Activated naive CD8-positive, alpha-beta T cell (primary cell): ENCODE measurements around the gene PHLPP2.

Experiments
- H3K27ac Mint-ChIP-seq: one replicate; pipeline ENCODE4 v1.8.0; 2021; ENCODE audit warnings: mixed read lengths
- H3K27me3 Mint-ChIP-seq: one replicate; pipeline ENCODE4 v1.8.0; 2021; ENCODE audit warnings: mixed read lengths
- H3K36me3 Mint-ChIP-seq: one replicate; pipeline ENCODE4 v1.8.0; 2021; ENCODE audit warnings: mixed read lengths
- H3K4me1 Mint-ChIP-seq: one replicate; pipeline ENCODE4 v1.8.0; 2021; ENCODE audit warnings: low read depth, mixed read lengths
- H3K4me3 Mint-ChIP-seq: one replicate; pipeline ENCODE4 v1.8.0; 2021; ENCODE audit warnings: mild to moderate bottlenecking, mixed read lengths
- H3K9me3 Mint-ChIP-seq: one replicate; pipeline ENCODE4 v1.8.0; 2021; ENCODE audit warnings: low read depth, mixed read lengths

Gene PHLPP2

GRCh38 chr16:71732587-71732986, 8.1 kb upstream of the PHLPP2 start:
- no peaks in the 10 kb centered on the region for H3K4me1 Mint-ChIP-seq
- H3K36me3 Mint-ChIP-seq = peaks cover 2% of the 10 kb centered on the region
- no peak overlapping the region for H3K27ac Mint-ChIP-seq
- no peak overlapping the region for H3K4me3 Mint-ChIP-seq
- H3K27me3 Mint-ChIP-seq = no peaks in the 10 kb centered on the region
- H3K9me3 Mint-ChIP-seq = no peaks in the 10 kb centered on the region

GRCh38 chr16:71727551-71728324, 3.2 kb upstream of the PHLPP2 start:
- Mint-ChIP-seq H3K27ac (no peak overlapping the region), H3K27me3 (no peaks in the 10 kb centered on the region), H3K4me3 (no peak overlapping the region)

DNA sequence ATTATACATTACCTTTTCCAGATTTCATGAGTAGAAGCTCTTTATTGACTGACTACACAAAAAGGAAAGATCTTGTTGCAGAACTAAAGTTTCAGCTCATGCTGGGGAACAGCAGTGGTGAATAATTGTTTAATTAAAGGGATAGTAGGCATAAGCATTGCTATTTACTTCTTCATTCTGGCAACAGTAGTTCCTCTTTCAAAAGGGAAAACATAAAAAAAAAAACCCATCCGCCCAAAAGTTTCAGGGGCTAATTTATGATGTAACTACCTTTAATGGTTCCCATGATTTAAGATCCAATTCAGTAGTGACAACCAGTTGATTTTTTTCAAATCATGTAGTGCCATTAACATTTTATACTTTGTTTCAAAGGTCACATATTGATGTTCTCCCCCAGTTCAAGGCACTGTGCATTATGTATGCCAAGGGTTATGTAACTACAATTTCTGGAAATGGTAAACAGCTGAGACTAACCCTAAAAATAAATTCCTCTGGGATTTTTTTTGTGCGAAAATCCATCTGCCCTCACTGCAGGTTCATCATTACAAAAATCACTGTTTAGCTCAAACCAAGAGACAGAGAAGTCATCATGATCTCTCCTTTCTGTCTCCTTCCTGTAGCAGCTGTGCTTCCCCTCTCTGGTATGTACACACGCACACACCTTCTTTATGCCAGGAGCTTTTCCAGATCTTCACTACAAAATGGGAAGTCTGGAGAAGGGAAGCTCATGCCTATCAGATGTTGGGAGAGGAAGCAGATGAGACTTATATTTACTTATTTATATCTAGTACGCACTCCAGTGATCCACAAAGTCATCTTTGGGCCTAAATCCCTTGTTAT, 2.2 kb upstream of the PHLPP2 start:
- no peaks in the 10 kb centered on the region for H3K36me3 Mint-ChIP-seq
- H3K27ac Mint-ChIP-seq = no peak overlapping the region
- peaks cover 17% of the 10 kb centered on the region for H3K4me1 Mint-ChIP-seq
- no peak overlapping the region for H3K4me3 Mint-ChIP-seq
- H3K27me3 Mint-ChIP-seq = no peaks in the 10 kb centered on the region
- no peaks in the 10 kb centered on the region for H3K9me3 Mint-ChIP-seq

More at GRCh38 chr16:71727551-71728324, 3.2 kb upstream of the PHLPP2 start:
- H3K9me3 Mint-ChIP-seq = no peaks in the 10 kb centered on the region
- peaks cover 9% of the 10 kb centered on the region for H3K4me1 Mint-ChIP-seq
- H3K36me3 Mint-ChIP-seq = no peaks in the 10 kb centered on the region

GRCh38 chr16:71723537-71724319, 773 bp downstream of the PHLPP2 start:
- Mint-ChIP-seq H3K36me3 (no peaks in the 10 kb centered on the region), H3K9me3 (no peaks in the 10 kb centered on the region), H3K27ac (peak overlapping the region; percentile 76), H3K27me3 (no peaks in the 10 kb centered on the region), H3K4me1 (peaks cover 17% of the 10 kb centered on the region), H3K4me3 (peak overlapping the region; percentile 90)

- Mint-ChIP-seq H3K27me3 (no peaks in the 10 kb centered on the region), H3K4me3 (peak overlapping the region; percentile 91), H3K27ac (peak overlapping the region; percentile 76), H3K4me1 (peaks cover 17% of the 10 kb centered on the region), H3K9me3 (no peaks in the 10 kb centered on the region), H3K36me3 (no peaks in the 10 kb centered on the region)
Observed at GRCh38 chr16:71722801-71723536, 1.5 kb downstream of the PHLPP2 start.

GRCh38 chr16:71721066-71721740, 3.3 kb downstream of the PHLPP2 start:
- Mint-ChIP-seq H3K36me3 (no peaks in the 10 kb centered on the region), H3K4me3 (no peak overlapping the region), H3K9me3 (no peaks in the 10 kb centered on the region), H3K4me1 (peaks cover 17% of the 10 kb centered on the region), H3K27ac (no peak overlapping the region), H3K27me3 (no peaks in the 10 kb centered on the region)

DNA sequence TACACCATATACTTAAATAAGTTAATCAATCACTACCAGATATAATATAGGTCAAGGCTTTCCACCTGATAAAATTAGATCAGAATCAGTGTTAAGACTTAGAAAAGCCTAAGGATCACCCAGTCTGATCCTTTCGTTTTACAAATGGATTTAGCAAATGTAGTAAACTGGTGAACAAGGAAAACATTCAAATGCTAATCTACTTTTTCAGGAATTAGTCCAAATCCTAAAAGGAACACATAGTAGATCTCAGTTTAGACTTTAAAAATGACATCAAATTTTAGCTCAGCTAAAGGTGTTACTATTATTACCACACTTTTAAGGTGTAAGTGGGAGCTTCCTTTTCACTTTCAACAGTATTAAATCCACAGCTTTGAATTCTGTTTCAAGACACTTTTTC, 12.0 kb downstream of the PHLPP2 start:
- Mint-ChIP-seq H3K27ac (no peak overlapping the region), H3K4me1 (peaks cover 7% of the 10 kb centered on the region), H3K9me3 (no peaks in the 10 kb centered on the region), H3K36me3 (peaks cover 6% of the 10 kb centered on the region), H3K4me3 (no peak overlapping the region), H3K27me3 (no peaks in the 10 kb centered on the region)

- Mint-ChIP-seq H3K36me3 (peaks cover 6% of the 10 kb centered on the region), H3K27ac (no peak overlapping the region), H3K27me3 (no peaks in the 10 kb centered on the region), H3K4me3 (no peak overlapping the region), H3K4me1 (peaks cover 7% of the 10 kb centered on the region), H3K9me3 (no peaks in the 10 kb centered on the region)
Observed at GRCh38 chr16:71711789-71712188, 12.7 kb downstream of the PHLPP2 start.

GRCh38 chr16:71709229-71709781, 15.2 kb downstream of the PHLPP2 start:
- Mint-ChIP-seq H3K36me3 (peaks cover 2% of the 10 kb centered on the region), H3K4me1 (peaks cover 4% of the 10 kb centered on the region), H3K4me3 (no peak overlapping the region), H3K9me3 (no peaks in the 10 kb centered on the region), H3K27ac (no peak overlapping the region), H3K27me3 (no peaks in the 10 kb centered on the region)

DNA sequence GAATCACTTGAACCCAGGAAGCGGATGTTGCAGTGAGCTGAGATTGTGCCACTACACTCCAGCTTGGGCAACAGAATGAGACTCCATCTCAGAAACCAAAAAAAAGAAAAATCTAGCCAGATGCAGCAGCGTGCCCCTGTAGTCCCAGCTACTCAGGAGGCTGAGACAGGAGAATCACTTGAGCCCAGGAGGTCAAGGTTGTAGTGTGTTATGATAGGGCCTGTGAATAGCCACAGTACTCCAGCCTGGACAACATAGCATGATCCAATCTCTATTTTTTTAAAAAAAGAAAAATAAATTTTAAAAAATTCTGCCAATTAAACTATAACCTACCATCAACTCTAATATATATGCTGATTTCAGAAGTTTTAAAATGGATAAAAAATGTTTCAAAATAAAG, 15.8 kb downstream of the PHLPP2 start:
- H3K4me3 Mint-ChIP-seq = no peak overlapping the region
- H3K27ac Mint-ChIP-seq = no peak overlapping the region
- H3K9me3 Mint-ChIP-seq = no peaks in the 10 kb centered on the region
- no peaks in the 10 kb centered on the region for H3K27me3 Mint-ChIP-seq
- H3K36me3 Mint-ChIP-seq = no peaks in the 10 kb centered on the region
- H3K4me1 Mint-ChIP-seq = peaks cover 4% of the 10 kb centered on the region

- H3K9me3 Mint-ChIP-seq = no peaks in the 10 kb centered on the region
- no peaks in the 10 kb centered on the region for H3K27me3 Mint-ChIP-seq
- peaks cover 4% of the 10 kb centered on the region for H3K36me3 Mint-ChIP-seq
- H3K27ac Mint-ChIP-seq = no peak overlapping the region
- H3K4me1 Mint-ChIP-seq = peaks cover 3% of the 10 kb centered on the region
- no peak overlapping the region for H3K4me3 Mint-ChIP-seq
Observed at GRCh38 chr16:71707199-71707598, 17.3 kb downstream of the PHLPP2 start.

- Mint-ChIP-seq H3K36me3 (peaks cover 6% of the 10 kb centered on the region), H3K27ac (no peak overlapping the region), H3K4me1 (peaks cover 3% of the 10 kb centered on the region), H3K27me3 (no peaks in the 10 kb centered on the region), H3K4me3 (no peak overlapping the region), H3K9me3 (no peaks in the 10 kb centered on the region)
Observed at GRCh38 chr16:71706046-71706445, 18.5 kb downstream of the PHLPP2 start.

- no peaks in the 10 kb centered on the region for H3K9me3 Mint-ChIP-seq
- no peak overlapping the region for H3K27ac Mint-ChIP-seq
- H3K4me1 Mint-ChIP-seq = no peaks in the 10 kb centered on the region
- no peaks in the 10 kb centered on the region for H3K27me3 Mint-ChIP-seq
- no peak overlapping the region for H3K4me3 Mint-ChIP-seq
- H3K36me3 Mint-ChIP-seq = peaks cover 6% of the 10 kb centered on the region
Observed at GRCh38 chr16:71703333-71703732, 21.2 kb downstream of the PHLPP2 start.

- Mint-ChIP-seq H3K36me3 (peaks cover 6% of the 10 kb centered on the region), H3K4me3 (no peak overlapping the region), H3K4me1 (peaks cover 2% of the 10 kb centered on the region), H3K27ac (no peak overlapping the region), H3K9me3 (no peaks in the 10 kb centered on the region), H3K27me3 (no peaks in the 10 kb centered on the region)
Observed at GRCh38 chr16:71700831-71701230, 23.7 kb downstream of the PHLPP2 start.
